Stimulated activated CD8-positive, alpha-beta memory T cell treated with anti-CD3 and anti-CD28 coated beads, Interleukin-12 subunit alpha, Interleukin-12 subunit beta, amount 100 ng/mL, for 24 hours (primary cell): ENCODE measurements around the gene RYR1.
"Not testable (repeated sequence)": the region's sequence is repeated elsewhere in the genome, so short reads cannot be mapped to it uniquely, and the experiment has no call there.

Source experiments
- DNase-seq: peaks from one replicate; pipeline ENCODE4 v3.0.0-alpha.2; 2020; ENCODE audit errors: extremely low read depth

The RYR1 gene

GRCh38 chr19:38457690-38458405, 24.4 kb downstream of the RYR1 start:
- no peak for DNase-seq

- DNase-seq, result no peak
Measured at GRCh38 chr19:38458991-38459390, 25.5 kb downstream of the RYR1 start.

GRCh38 chr19:38463365-38463764, 29.9 kb downstream of the RYR1 start:
- no peak for DNase-seq

- no peak for DNase-seq
Measured at GRCh38 chr19:38464421-38465082, 31.1 kb downstream of the RYR1 start.

- DNase-seq, result no peak
Measured at GRCh38 chr19:38466050-38466449, 32.6 kb downstream of the RYR1 start.

- DNase-seq, result no peak
Measured at GRCh38 chr19:38467541-38468525, 34.3 kb downstream of the RYR1 start.

- DNase-seq, result no peak
Measured at GRCh38 chr19:38469151-38469550, 35.7 kb downstream of the RYR1 start.

GRCh38 chr19:38470788-38471480, 37.4 kb downstream of the RYR1 start:
- DNase-seq, result no peak

GRCh38 chr19:38472725-38473124, 39.2 kb downstream of the RYR1 start:
- DNase-seq, result not testable (repeated sequence)

- DNase-seq, result no peak
Measured at GRCh38 chr19:38473201-38473600, 39.7 kb downstream of the RYR1 start.

- DNase-seq, result no peak
Measured at GRCh38 chr19:38475176-38475575, 41.7 kb downstream of the RYR1 start.

GRCh38 chr19:38478273-38478971, 44.9 kb downstream of the RYR1 start:
- DNase-seq, result no peak

GRCh38 chr19:38482496-38482895, 49.0 kb downstream of the RYR1 start:
- DNase-seq, result no peak

- no peak for DNase-seq
Measured at GRCh38 chr19:38483016-38483630, 49.6 kb downstream of the RYR1 start.

GRCh38 chr19:38484747-38485146, 51.3 kb downstream of the RYR1 start:
- no peak for DNase-seq

GRCh38 chr19:38485541-38486285, 52.2 kb downstream of the RYR1 start:
- no peak for DNase-seq

GRCh38 chr19:38486731-38487336, 53.3 kb downstream of the RYR1 start:
- no peak for DNase-seq

- no peak for DNase-seq
Measured at GRCh38 chr19:38488096-38488495, 54.6 kb downstream of the RYR1 start.

- DNase-seq, result no peak
Measured at GRCh38 chr19:38488776-38489481, 55.4 kb downstream of the RYR1 start.
